Measurements from ENCODE around the gene UST.
A peak's percentile ranks its signal among the peaks of the same experiment; 100 is the strongest.

The UST gene

GRCh38 chr6:148745926-148746325, 904 bp upstream of the UST start:
- Histone ChIP-seq H3K4me2 (ENCODE audit: low read depth, low read length, poor library complexity, severe bottlenecking) (no peak overlapping the region), H3K9ac (ENCODE audit: low read length) (no peak overlapping the region), H2AFZ (ENCODE audit: low read depth, low read length, severe bottlenecking) (no peak overlapping the region), H3K36me3 (ENCODE audit: low read length) (no peaks in the 10 kb centered on the region), H3K27me3 (ENCODE audit: low read length) (no peaks in the 10 kb centered on the region), H3K27ac (ENCODE audit: low read depth, low read length) (no peak overlapping the region), H3K4me3 (ENCODE audit: insufficient read depth, low read length, poor library complexity, severe bottlenecking) (no peak overlapping the region), H3K9me3 (ENCODE audit: insufficient read depth, low read length) (no peaks in the 10 kb centered on the region), H4K20me1 (ENCODE audit: low read depth, low read length) (no peaks in the 10 kb centered on the region), H3K9me2 (replicated peaks; ENCODE audit: insufficient read depth, low read length) (no peaks in the 10 kb centered on the region), H3K79me2 (ENCODE audit: insufficient read depth, low read length) (no peaks in the 10 kb centered on the region), H3F3A (ENCODE audit: insufficient read depth) (no peaks in the 10 kb centered on the region)
- no peak for TF ChIP-seq EZH2phosphoT487 (conservative IDR thresholded peaks at IDR 0.05; ENCODE audit: low read length)
- TF ChIP-seq, protein P1, sequence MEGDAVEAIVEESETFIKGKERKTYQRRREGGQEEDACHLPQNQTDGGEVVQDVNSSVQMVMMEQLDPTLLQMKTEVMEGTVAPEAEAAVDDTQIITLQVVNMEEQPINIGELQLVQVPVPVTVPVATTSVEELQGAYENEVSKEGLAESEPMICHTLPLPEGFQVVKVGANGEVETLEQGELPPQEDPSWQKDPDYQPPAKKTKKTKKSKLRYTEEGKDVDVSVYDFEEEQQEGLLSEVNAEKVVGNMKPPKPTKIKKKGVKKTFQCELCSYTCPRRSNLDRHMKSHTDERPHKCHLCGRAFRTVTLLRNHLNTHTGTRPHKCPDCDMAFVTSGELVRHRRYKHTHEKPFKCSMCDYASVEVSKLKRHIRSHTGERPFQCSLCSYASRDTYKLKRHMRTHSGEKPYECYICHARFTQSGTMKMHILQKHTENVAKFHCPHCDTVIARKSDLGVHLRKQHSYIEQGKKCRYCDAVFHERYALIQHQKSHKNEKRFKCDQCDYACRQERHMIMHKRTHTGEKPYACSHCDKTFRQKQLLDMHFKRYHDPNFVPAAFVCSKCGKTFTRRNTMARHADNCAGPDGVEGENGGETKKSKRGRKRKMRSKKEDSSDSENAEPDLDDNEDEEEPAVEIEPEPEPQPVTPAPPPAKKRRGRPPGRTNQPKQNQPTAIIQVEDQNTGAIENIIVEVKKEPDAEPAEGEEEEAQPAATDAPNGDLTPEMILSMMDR (IDR thresholded peaks at IDR 0.05; ENCODE audit: insufficient read depth, low read length, poor library complexity, severe bottlenecking) = no peak

- H3K79me2 ChIP-seq (ENCODE audit: insufficient read depth, low read length) = no peaks in the 10 kb centered on the region
- H3K4me2 ChIP-seq (ENCODE audit: low read depth, low read length, poor library complexity, severe bottlenecking) = peak overlapping the region; percentile 63
- no peak for TF ChIP-seq EZH2phosphoT487 (conservative IDR thresholded peaks at IDR 0.05; ENCODE audit: low read length)
- TF ChIP-seq, protein P1 (IDR thresholded peaks at IDR 0.05; ENCODE audit: insufficient read depth, low read length, poor library complexity, severe bottlenecking) = no peak
- H3K36me3 ChIP-seq (ENCODE audit: low read length) = no peaks in the 10 kb centered on the region
- H3K9ac ChIP-seq (ENCODE audit: low read length) = no peak overlapping the region
- no peaks in the 10 kb centered on the region for H3K9me2 ChIP-seq (replicated peaks; ENCODE audit: insufficient read depth, low read length)
- H3K4me3 ChIP-seq (ENCODE audit: insufficient read depth, low read length, poor library complexity, severe bottlenecking) = peak overlapping the region; percentile 57
- H3K9me3 ChIP-seq (ENCODE audit: insufficient read depth, low read length) = no peaks in the 10 kb centered on the region
- H3F3A ChIP-seq (ENCODE audit: insufficient read depth) = no peaks in the 10 kb centered on the region
- H4K20me1 ChIP-seq (ENCODE audit: low read depth, low read length) = no peaks in the 10 kb centered on the region
- H3K27me3 ChIP-seq (ENCODE audit: low read length) = no peaks in the 10 kb centered on the region
- H3K27ac ChIP-seq (ENCODE audit: low read depth, low read length) = no peak overlapping the region
- no peak overlapping the region for H2AFZ ChIP-seq (ENCODE audit: low read depth, low read length, severe bottlenecking)
These were observed 278 bp downstream of the UST start for GRCh38 chr6:148747145-148747470.

DNA sequence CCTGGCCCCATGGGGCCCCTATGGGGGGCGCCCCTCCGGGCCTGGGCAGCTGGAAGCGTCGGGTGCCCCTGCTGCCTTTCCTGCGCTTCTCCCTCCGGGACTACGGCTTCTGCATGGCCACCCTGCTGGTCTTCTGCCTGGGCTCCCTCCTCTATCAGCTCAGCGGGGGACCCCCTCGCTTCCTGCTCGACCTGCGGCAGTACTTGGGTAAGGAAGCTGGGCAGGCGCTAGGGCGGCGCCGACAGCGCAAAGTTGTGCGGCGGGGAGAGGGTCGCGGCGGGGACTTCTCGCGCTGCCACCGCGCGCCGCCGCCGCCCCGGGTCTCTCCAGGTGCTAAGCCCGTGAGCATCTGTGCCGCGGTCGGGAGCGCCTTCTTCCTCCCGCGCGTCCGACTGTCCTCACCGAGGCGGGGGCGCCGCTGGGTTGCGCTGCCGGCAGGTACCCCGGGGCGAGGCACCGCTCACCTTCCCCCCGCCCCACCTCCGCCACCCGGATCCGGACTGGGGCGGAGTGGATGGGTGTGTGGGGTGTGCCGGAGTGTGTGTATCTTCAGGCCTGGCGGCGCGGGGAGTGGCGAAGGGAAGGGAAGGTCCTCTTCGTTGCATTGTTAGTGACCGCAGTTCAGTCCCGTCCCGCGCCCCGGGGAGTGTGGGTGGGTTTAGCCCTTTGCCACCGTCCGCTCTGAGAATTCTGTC, 788 bp downstream of the UST start:
- Histone ChIP-seq H3K36me3 (ENCODE audit: low read length) (no peaks in the 10 kb centered on the region), H3F3A (ENCODE audit: insufficient read depth) (no peaks in the 10 kb centered on the region), H3K4me3 (ENCODE audit: insufficient read depth, low read length, poor library complexity, severe bottlenecking) (no peak overlapping the region), H3K4me2 (ENCODE audit: low read depth, low read length, poor library complexity, severe bottlenecking) (peak overlapping the region; percentile 63), H3K9me2 (replicated peaks; ENCODE audit: insufficient read depth, low read length) (no peaks in the 10 kb centered on the region), H2AFZ (ENCODE audit: low read depth, low read length, severe bottlenecking) (no peak overlapping the region), H3K79me2 (ENCODE audit: insufficient read depth, low read length) (no peaks in the 10 kb centered on the region), H3K9ac (ENCODE audit: low read length) (no peak overlapping the region), H3K27me3 (ENCODE audit: low read length) (no peaks in the 10 kb centered on the region), H3K9me3 (ENCODE audit: insufficient read depth, low read length) (no peaks in the 10 kb centered on the region), H3K27ac (ENCODE audit: low read depth, low read length) (no peak overlapping the region), H4K20me1 (ENCODE audit: low read depth, low read length) (no peaks in the 10 kb centered on the region)
- no peak for TF ChIP-seq EZH2phosphoT487 (conservative IDR thresholded peaks at IDR 0.05; ENCODE audit: low read length)
- TF ChIP-seq, protein P1 (IDR thresholded peaks at IDR 0.05; ENCODE audit: insufficient read depth, low read length, poor library complexity, severe bottlenecking) = no peak

Measured in SU-DHL-6 (cell line).